GM20431 (cell line): ENCODE results near the gene FKBP3.
"Not testable (repeated sequence)": the region's sequence is repeated elsewhere in the genome, so short reads cannot be mapped to it uniquely, and the experiment has no call there.

Experiments used
- in situ Hi-C: fragments of 300-500 bp; cut with MseI, MboI; formaldehyde crosslinking; loops from one replicate; pipeline ENCODE4 v1.15.0; 2020; ENCODE audit warnings: low sequenced_read_pairs; ENCODE audit not compliant: unreplicated experiment

Gene FKBP3

DNA sequence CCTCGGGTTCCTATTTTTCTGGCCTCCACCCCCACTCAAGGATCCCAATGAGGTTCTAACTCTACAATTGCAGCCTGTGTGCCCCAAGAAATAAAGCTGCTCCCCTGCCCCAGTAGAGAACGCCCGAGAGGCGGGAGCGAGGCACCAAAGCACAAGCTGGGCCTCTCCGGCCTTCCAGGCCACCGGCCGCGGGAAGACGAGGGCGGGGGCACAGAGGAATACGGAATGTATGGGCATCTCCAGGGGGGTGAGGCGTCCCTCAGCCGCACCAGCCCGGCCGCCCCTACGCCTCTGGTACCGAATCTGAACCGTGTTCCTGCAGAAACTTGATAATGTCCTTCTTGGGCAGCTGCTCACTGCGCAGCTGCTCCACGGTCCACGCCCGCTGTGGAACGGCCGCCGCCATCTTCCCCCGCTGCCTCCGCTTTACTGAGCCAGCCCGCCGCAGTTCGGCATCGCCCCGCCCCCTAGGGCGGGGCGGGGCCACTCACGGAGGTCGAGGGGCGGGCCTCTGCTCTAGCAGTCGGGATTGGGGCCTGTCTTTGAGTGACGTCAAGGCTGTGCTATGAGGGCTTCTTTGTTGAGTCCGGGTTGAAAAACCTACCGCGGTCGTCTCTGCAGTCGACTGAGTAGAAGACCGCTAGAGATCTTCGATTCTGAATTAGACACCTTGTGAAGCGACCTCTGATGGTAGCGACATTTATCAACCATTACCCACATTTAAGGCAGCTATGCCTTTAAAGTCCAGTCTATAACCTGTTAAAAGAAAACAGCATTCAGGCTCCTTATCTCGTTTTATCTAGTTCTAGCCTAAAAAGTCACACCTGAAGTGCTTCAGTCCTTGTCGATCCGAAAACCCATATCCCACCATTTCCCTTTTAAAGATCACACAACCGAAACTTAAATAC, at the start of gene FKBP3:
Gene FKBP3, minus strand, starts transcription at position 431 of the 908 bp plus-strand sequence. Its CDS starts 25 bp downstream, at position 406.
- in situ Hi-C loops, result no loop called here

- in situ Hi-C loops, result no loop called here
These were observed 47.5 kb upstream of the FKBP3 start for GRCh38 chr14:45181806-45182205.

GRCh38 chr14:45181329-45181728, 47.0 kb upstream of the FKBP3 start:
- in situ Hi-C loops, result no loop called here

DNA sequence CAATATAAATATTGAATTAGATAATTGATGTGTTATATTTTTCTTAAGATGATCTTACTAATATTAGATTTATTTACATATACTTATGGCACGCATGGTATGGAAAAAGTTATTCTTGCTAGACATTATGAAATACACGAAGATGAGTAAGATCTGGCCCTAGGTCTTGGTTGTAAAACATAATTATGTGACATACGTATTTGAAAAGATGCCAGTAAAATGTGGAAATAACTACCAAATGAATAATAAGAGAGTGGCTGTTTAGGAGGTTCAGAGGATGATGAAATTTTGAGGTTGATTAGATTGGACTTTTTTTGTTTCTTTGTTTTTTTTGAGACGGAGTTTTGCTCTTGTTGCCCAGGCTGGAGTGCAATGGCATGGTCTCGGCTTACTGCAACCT, 42.8 kb upstream of the FKBP3 start:
- in situ Hi-C loops, result no loop called here

DNA sequence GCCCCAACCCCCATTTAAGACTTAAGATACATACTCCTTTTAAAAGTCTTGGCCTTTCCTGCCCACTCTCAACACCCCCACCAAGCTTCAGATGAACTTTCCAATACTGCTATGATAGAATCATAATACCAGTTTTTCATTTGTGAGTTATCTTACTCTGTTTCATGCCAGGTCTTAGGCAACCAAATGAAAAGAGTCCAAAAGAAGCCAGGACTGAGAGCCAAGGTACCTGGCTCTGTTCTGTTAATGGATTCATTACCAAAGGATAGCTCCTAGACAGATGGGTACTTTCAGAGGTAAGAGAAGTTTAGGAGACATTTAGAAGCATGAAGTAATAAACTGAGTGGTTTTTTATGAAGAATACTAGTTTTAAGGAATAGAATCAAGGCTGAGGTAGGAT, 35.6 kb upstream of the FKBP3 start:
- in situ Hi-C loops, result no loop called here

GRCh38 chr14:45156067-45156466, 21.8 kb upstream of the FKBP3 start:
- in situ Hi-C loops, result no loop called here

GRCh38 chr14:45150386-45150890, 16.2 kb upstream of the FKBP3 start:
- in situ Hi-C loops, result no loop called here

DNA sequence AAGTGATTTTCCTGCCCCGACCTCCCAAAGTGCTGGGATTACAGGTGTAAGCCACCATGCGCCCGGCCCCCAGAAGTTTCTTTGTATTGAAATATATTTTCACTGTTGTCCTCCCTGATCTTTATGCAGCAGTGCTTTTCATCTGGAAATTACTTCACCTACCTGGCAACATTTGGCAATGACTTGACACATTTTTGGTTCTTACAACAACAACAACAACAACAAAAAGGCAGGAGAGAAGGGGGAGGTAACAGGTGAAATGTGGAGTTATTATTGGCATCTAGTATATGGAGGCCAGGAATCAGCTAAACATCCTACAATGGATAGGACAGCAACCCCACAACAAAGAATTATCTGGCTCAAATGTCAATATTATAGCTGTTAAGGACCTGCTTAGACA, 15.3 kb upstream of the FKBP3 start:
- in situ Hi-C loops, result no loop called here

DNA sequence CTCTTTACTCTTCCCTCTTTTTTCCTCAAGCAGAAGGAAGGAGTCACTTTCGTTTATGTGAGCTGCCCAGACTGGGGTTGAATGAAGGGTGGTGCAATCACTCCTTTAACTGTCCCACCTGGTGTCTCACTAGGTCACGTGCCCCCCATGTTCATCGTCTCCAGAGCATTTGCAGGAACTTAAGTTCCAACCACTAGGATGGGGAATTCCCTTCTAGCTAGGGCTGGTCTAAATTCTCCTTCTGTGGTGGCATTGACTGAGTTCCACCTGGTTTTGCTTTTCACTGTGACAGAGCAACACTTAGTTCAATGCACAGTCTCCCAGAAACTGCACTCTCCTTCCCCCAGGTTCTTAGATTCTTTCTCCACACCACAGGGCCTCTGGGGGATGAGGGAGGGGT, 10.9 kb upstream of the FKBP3 start:
- in situ Hi-C loops, result no loop called here

GRCh38 chr14:45144658-45145057, 10.4 kb upstream of the FKBP3 start:
- in situ Hi-C loops, result no loop called here

DNA sequence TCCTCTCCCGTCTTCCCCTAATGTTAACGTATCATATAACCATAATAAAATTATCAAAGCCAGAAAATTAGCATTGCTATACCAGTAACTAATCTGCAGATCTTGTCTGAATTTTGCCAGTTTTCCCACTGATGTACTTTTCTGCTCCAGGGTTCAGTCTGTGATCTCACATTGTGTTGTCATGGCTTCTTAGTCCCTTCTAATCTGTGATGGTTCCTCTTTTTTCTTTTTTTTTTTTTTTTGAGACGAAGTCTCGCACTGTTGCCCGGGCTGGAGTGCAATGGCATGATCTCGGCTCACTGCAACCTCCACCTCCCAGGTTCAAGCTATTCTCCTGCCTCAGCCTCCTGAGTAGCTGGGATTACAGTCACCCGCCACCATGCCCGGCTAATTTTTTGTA, 7.8 kb upstream of the FKBP3 start:
- in situ Hi-C loops, result not testable (repeated sequence)

DNA sequence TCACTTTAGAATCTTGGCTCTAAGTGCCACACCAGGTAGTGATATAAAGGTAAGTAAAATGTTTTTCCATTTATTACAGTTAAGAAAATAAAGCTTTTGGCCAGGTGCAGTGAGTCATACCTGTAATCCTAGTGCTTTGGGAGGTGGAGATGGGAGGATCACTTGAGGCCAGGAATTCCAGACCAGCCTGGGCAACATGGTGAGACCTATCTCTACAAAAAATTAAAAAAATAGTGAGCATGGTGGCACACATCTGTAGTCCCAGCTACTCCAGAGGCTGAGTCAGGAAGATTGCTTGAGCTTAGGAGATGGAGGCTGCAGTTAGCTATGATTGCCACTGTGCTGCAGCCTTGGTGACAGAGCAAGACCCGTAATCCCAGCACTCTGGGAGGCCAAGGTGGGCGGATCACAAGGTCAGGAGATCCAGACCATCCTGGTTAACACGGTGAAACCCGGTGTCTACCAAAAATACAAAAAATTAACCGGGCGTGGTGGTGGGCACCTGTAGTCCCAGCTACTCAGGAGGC, 6.4 kb upstream of the FKBP3 start:
- in situ Hi-C loops, result no loop called here

DNA sequence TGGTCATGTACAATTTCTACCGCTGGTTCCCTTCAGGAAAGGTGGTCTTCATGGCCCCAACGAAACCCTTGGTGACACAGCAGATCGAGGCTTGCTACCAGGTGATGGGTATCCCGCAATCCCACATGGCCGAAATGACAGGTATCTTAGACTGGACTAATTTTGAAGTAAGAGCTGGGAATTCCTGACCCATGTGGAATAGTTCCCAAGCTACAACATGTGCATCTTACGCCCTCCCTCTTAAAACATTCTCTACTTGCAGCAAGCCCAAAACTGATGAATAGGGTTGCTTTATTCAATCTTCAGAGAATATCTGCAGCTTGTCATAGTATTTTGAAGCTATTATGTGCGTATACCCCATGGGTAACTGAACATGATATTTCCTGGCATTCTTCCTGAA, 2.1 kb upstream of the FKBP3 start:
- in situ Hi-C loops, result no loop called here

- in situ Hi-C loops, result no loop called here
These were observed 1.5 kb upstream of the FKBP3 start, which contains the start of gene FANCM for GRCh38 chr14:45135659-45136395. TSS of gene FANCM (plus strand) at chr14:45135930. CDS start at chr14:45136032, 102 bp downstream.

DNA sequence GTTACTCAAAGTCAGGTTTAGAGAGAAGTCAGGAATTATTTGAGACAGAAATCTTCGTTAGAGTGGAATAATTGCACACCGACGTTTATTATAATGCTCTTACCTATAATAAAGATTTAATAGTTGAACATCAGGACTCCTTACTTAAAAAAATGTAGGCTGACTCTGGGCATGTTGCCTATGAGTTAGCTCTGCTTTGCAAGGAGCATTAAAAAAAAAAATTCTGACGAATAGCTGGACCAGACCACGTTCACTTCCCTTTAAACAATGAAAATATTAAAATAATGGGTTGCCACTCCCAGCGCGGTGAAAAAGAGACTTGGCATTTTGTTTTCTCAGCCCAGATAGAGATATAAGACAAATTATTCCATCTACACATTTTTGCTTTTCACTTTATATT, 875 bp upstream of the FKBP3 start:
- in situ Hi-C loops, result no loop called here

DNA sequence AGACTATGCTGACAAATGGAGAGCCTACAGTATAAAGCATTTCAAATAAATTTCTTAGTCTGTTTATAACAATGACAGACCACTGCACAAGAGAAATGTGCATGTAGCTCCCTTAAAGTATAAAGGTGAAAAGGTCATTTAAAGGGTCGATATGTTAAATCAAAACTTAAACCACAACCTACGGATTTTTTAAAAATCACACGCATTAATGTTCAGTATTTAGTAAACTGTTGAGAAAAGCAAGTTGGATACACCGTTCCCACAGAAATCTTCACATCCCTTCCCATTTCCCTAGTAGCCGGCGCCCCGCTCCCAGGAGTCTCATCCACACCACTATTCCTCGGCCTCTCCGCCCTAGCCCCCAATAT, 614 bp downstream of the FKBP3 start:
- in situ Hi-C loops, result no loop called here

DNA sequence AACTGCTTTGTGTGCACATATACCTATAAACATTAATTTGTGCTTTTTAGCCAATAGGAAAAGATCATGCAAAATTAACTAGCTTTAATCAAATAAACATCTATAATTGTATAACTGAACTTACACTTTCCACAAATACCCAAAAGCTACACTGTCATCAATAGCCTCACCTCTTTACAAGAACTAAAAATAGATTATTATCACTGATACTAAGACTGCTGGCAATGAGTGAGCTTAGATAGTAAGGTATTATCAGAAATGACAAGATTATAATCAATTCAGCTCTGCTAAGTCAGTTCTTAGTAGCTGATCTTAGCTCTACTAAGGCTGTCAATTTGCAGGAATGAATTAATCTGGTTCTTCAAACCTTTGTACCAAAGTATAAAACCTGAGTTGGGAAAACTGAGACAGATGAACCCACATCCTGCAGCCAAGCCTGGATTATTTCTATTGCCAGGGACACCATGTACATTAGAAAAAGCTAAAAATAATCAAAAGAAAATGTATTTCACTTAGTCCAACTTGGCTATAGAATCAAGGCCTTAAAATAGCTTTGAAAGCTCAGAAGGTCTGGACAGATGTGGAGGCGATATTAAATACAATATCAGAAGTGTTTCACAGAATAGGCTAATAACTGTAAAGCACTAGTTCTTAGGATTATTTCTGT, 5.2 kb downstream of the FKBP3 start:
- in situ Hi-C loops, result no loop called here

- in situ Hi-C loops, result no loop called here
These were observed 8.5 kb downstream of the FKBP3 start for GRCh38 chr14:45125754-45126153.

DNA sequence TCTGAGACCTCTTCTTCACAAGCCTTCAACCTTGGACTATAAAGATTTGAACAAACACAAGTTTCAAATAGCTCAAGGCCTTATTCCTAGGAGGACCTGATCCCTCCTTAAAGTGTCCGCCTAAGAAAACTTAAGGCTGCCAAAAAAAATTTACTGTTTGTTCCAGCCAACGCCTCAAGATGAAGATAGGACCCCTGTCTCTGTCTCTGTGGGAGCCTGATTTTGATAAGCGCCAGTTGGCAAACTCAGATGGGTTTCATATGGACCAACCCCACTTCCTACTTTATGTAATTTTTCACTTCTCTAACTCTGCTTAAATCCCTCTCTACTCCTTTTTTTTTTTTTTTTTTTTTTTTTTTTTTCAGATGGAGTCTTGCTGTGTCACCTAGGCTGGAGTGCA, 11.0 kb downstream of the FKBP3 start:
- in situ Hi-C loops, result no loop called here

DNA sequence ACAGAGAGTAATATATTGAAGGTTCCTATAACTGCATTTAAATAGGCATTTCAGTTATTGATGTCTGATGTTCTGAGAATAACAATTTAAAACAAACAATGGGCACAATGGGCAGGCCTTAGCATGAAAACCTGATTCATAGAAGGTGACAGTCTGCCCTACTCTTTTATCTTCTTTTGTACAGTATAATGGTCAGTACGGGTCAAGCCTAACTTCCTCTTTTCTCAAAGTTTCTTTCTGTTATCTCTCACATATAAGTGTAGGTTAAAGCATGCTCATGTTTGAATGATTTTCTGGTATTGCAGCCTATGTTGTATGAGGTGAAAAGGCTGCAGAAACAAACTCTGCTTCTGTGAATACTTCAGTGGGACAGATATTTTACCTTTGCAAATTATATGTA, 14.2 kb downstream of the FKBP3 start:
- in situ Hi-C loops, result no loop called here
